ENCODE results near the gene CBX2.

Gene CBX2

GRCh38 chr17:79831265-79832217 lies 53.6 kb downstream of the CBX2 start:
- DNase-seq, result no peak

GRCh38 chr17:79832218-79833109 lies 54.5 kb downstream of the CBX2 start:
- no peak for DNase-seq

GRCh38 chr17:79833110-79833450 lies 55.1 kb downstream of the CBX2 start:
- DNase-seq, result no peak

GRCh38 chr17:79833744-79834564 lies 56.0 kb downstream of the CBX2 start:
- no peak for DNase-seq

- DNase-seq, result no peak
Observed at GRCh38 chr17:79834565-79835469, 56.9 kb downstream of the CBX2 start.

- DNase-seq, result no peak
Observed at GRCh38 chr17:79835470-79835899, 57.5 kb downstream of the CBX2 start.

GRCh38 chr17:79835953-79836509 lies 58.1 kb downstream of the CBX2 start:
- DNase-seq, result no peak

- DNase-seq, result no peak
Observed at GRCh38 chr17:79836510-79836971, 58.6 kb downstream of the CBX2 start.

GRCh38 chr17:79836972-79837887 lies 59.3 kb downstream of the CBX2 start:
- DNase-seq, result no peak

All from NCI-H1417 treated with DMSO at 0.1 percent for 48 hours (cell line).